OCI-LY7 (cell line): Measurements from ENCODE around the gene ENTPD7. TPM values are rescaled to one million over a fixed set of nuclear protein-coding genes. Genes with fewer than 3 reads are reported as not detected.
"Not testable (repeated sequence)": the region's sequence is repeated elsewhere in the genome, so short reads cannot be mapped to it uniquely, and the experiment has no call there.

Experiments
- BruUV-seq: library from RNA; stranded (reverse); fragments of 400-500 nt; replicated peaks from 2 replicates; lab custom pipeline; 2021; lab: Mats Ljungman, UMichigan
- CTCF ChIA-PET: fragments of 300-600 bp; sonication (Branson Sonifier 250); formaldehyde crosslinking; loops from one replicate; lab custom pipeline; 2022; ENCODE audit warnings: antibody characterized with exemption; ENCODE audit not compliant: unreplicated experiment; lab: Charles Lee
- POLR2A ChIA-PET: fragments of 300-600 bp; sonication (Branson Sonifier 250); formaldehyde crosslinking; loops from one replicate; lab custom pipeline; 2022; ENCODE audit warnings: antibody characterized with exemption; lab: Charles Lee
- DNase-seq: peaks from one replicate; pipeline ENCODE4 v3.0.0-alpha.2; 2015; ENCODE audit warnings: low spot score
- H2AFZ ChIP-seq: fragments of 200-600 bp; sonication (generic), shearing (Covaris generic); 2 replicates; pipeline ENCODE4 v1.6.1; 2014; ENCODE audit warnings: mild to moderate bottlenecking, antibody characterized with exemption, low read length, moderate library complexity
- H3K27ac ChIP-seq: fragments of 200-600 bp; sonication (generic); 2 replicates; pipeline ENCODE4 v1.5.1; 2014; ENCODE audit warnings: mixed run types, low read depth, mild to moderate bottlenecking, moderate library complexity, low read length, inconsistent platforms; ENCODE audit not compliant: poor library complexity, severe bottlenecking
- H3K36me3 ChIP-seq: fragments of 200-600 bp; sonication (generic); 2 replicates; pipeline ENCODE4 v1.6.1; 2014; ENCODE audit warnings: mild to moderate bottlenecking, antibody characterized with exemption, low read length, moderate library complexity, mixed read lengths; ENCODE audit not compliant: insufficient read depth
- H3K4me1 ChIP-seq: fragments of 200-600 bp; sonication (generic); 2 replicates; pipeline ENCODE4 v1.5.1; 2014; ENCODE audit warnings: mild to moderate bottlenecking, low read length; ENCODE audit not compliant: insufficient read depth, poor library complexity, severe bottlenecking
- H3K4me2 ChIP-seq: fragments of 200-600 bp; sonication (generic); 2 replicates; pipeline ENCODE4 v1.6.1; 2014; ENCODE audit warnings: mild to moderate bottlenecking, low read length
- H3K4me3 ChIP-seq: fragments of 200-600 bp; sonication (generic); 2 replicates; pipeline ENCODE4 v1.5.1; 2014; ENCODE audit warnings: mild to moderate bottlenecking, low read depth, low read length; ENCODE audit not compliant: poor library complexity, severe bottlenecking
- H3K79me2 ChIP-seq: fragments of 200-600 bp; sonication (generic); 2 replicates; pipeline ENCODE4 v1.6.1; 2016; ENCODE audit warnings: low read depth, mild to moderate bottlenecking, low read length, moderate library complexity, mixed read lengths; ENCODE audit not compliant: insufficient read depth
- H3K9me2 ChIP-seq: fragments of 200-600 bp; sonication (generic); 2 replicates; pipeline ENCODE4 v1.6.1; 2016; ENCODE audit warnings: mild to moderate bottlenecking, low read length, mixed read lengths; ENCODE audit not compliant: insufficient read depth
- H3K9me3 ChIP-seq: fragments of 200-600 bp; sonication (generic); 2 replicates; pipeline ENCODE4 v1.6.1; 2014; ENCODE audit warnings: mild to moderate bottlenecking, mixed run types, low read length, mixed read lengths
- H4K20me1 ChIP-seq: fragments of 200-600 bp; sonication (generic); 2 replicates; pipeline ENCODE4 v1.6.1; 2014; ENCODE audit warnings: mild to moderate bottlenecking, antibody characterized with exemption, low read length, moderate library complexity, mixed read lengths; ENCODE audit not compliant: insufficient read depth
- EZH2phosphoT487 ChIP-seq: fragments of 200-600 bp; sonication (generic); IDR thresholded peaks from 2 replicates; pipeline ENCODE4 v1.6.1; 2018; ENCODE audit warnings: low read depth, borderline replicate concordance, mild to moderate bottlenecking, mixed run types, antibody characterized with exemption, low read length, moderate library complexity, mixed read lengths
- intact Hi-C: fragments of 100-400 bp; cut with micrococcal nuclease; formaldehyde crosslinking; loops from one replicate; pipeline ENCODE4 v1.10.0; 2022; ENCODE audit not compliant: unreplicated experiment
- total RNA-seq, 2 experiments: library from RNA; depleted of rRNA in 1 of 2; stranded (reverse); fragments of >200 nt in 1 of 2; shearing (Covaris generic) in 1 of 2; gene quantifications; 2 replicates each; pipeline ENCODE4 v1.2.3, GENCODE V29; 2014 to 2022
- TF ChIP-seq, protein P1 (sequence below): fragments of 200-600 bp; sonication (generic); conservative IDR thresholded peaks from 2 replicates; pipeline ENCODE4 v1.5.1; 2014; ENCODE audit warnings: mild to moderate bottlenecking, antibody characterized with exemption, low read length, moderate library complexity, mixed read lengths

The ENTPD7 gene
- total RNA-seq, 2 experiments from 2014 or later, result 3.3 to 7.6 TPM

DNA sequence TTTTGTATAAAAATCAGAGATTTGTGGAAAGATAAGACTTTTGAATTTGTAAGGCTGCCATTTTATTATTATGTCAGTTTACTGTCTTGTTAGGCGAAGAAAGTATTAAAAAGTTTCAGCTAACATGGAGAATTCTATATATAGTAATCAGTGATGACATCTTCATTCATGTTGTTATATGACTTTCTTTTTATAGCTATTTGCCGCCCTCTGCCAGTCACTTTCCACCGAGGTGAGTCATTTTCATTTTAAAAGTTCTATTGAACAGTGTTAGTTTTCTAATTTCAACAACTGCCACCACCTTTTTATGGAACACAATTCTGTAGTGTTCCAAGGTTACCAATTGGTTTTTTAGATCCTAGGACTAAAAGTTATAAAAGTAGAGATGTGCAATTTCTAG is 84.5 kb downstream of the ENTPD7 start:
- DNase-seq, result no peak
- no peaks in the 10 kb centered on the region for H3K4me1 ChIP-seq
- no peak overlapping the region for H2AFZ ChIP-seq
- H4K20me1 ChIP-seq, result no peaks in the 10 kb centered on the region
- no peak overlapping the region for H3K27ac ChIP-seq
- no peak overlapping the region for H3K4me2 ChIP-seq
- no TSS peak for BruUV-seq
- no peaks in the 10 kb centered on the region for H3K79me2 ChIP-seq
- CTCF ChIA-PET, result no interaction called here
- H3K36me3 ChIP-seq, result peaks cover 96% of the 10 kb centered on the region
- peaks cover 30% of the 10 kb centered on the region for H3K9me3 ChIP-seq
- H3K9me2 ChIP-seq, result no peaks in the 10 kb centered on the region
- no peak overlapping the region for H3K4me3 ChIP-seq
- TF ChIP-seq EZH2phosphoT487, result no peak
- TF ChIP-seq, protein P1, sequence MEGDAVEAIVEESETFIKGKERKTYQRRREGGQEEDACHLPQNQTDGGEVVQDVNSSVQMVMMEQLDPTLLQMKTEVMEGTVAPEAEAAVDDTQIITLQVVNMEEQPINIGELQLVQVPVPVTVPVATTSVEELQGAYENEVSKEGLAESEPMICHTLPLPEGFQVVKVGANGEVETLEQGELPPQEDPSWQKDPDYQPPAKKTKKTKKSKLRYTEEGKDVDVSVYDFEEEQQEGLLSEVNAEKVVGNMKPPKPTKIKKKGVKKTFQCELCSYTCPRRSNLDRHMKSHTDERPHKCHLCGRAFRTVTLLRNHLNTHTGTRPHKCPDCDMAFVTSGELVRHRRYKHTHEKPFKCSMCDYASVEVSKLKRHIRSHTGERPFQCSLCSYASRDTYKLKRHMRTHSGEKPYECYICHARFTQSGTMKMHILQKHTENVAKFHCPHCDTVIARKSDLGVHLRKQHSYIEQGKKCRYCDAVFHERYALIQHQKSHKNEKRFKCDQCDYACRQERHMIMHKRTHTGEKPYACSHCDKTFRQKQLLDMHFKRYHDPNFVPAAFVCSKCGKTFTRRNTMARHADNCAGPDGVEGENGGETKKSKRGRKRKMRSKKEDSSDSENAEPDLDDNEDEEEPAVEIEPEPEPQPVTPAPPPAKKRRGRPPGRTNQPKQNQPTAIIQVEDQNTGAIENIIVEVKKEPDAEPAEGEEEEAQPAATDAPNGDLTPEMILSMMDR, result no peak
- POLR2A ChIA-PET, result interaction anchor here (1.1 kb wide), 1 partner anchor 10 kb away, joined by 3 read pairs; no protein-coding TSS in a partner anchor
- intact Hi-C loops, result no loop called here

- BruUV-seq, intact Hi-C loops, H3K4me2 ChIP-seq, DNase-seq, H3K9me3 ChIP-seq, H4K20me1 ChIP-seq, CTCF ChIA-PET, H2AFZ ChIP-seq, H3K27ac ChIP-seq, H3K9me2 ChIP-seq, H3K4me3 ChIP-seq, H3K4me1 ChIP-seq, H3K79me2 ChIP-seq: not testable (repeated sequence)
- peaks cover 95% of the 10 kb centered on the region for H3K36me3 ChIP-seq
- POLR2A ChIA-PET, result interaction anchor here (0.6 kb wide), 1 partner anchor 44 kb away, joined by 3 read pairs; no protein-coding TSS in a partner anchor
These were observed 86.9 kb downstream of the ENTPD7 start for GRCh38 chr10:99746166-99746565.

- ChIA-PET POLR2A (no interaction called here), CTCF (no interaction called here)
- H3K79me2 ChIP-seq, result no peaks in the 10 kb centered on the region
- H3K27ac ChIP-seq, result no peak overlapping the region
- H3K36me3 ChIP-seq, result peaks cover 95% of the 10 kb centered on the region
- H3K9me2 ChIP-seq, result no peaks in the 10 kb centered on the region
- DNase-seq, result no peak
- TF ChIP-seq, protein P1, result no peak
- TF ChIP-seq EZH2phosphoT487, result no peak
- no peaks in the 10 kb centered on the region for H3K4me1 ChIP-seq
- no peak overlapping the region for H3K4me3 ChIP-seq
- intact Hi-C loops, result no loop called here
- no peak overlapping the region for H3K4me2 ChIP-seq
- no peak overlapping the region for H2AFZ ChIP-seq
- H4K20me1 ChIP-seq, result no peaks in the 10 kb centered on the region
- no peaks in the 10 kb centered on the region for H3K9me3 ChIP-seq
- BruUV-seq, result no TSS peak
These were observed 89.6 kb downstream of the ENTPD7 start for GRCh38 chr10:99748823-99749451.
